Neural cell (in vitro differentiated cells): ENCODE results near the gene CACNA1D. TPM values are rescaled to one million over a fixed set of nuclear protein-coding genes. Genes with fewer than 3 reads are reported as not detected.
A peak's percentile ranks its signal among the peaks of the same experiment; 100 is the strongest.

Experiments
- H2AFZ ChIP-seq: fragments of 200-600, 300-800 bp; sonication (generic), shearing (Covaris generic); 2 replicates; pipeline ENCODE4 v1.6.0; 2014; ENCODE audit warnings: low read depth, mild to moderate bottlenecking, antibody characterized with exemption, low read length, moderate library complexity
- H3F3A ChIP-seq: fragments of 200-600 bp; shearing (Covaris generic); 2 replicates; pipeline ENCODE4 v1.6.1; 2016; ENCODE audit warnings: mild to moderate bottlenecking, moderate library complexity, mixed read lengths, antibody characterized with exemption, low read length; ENCODE audit not compliant: insufficient read depth, poor library complexity, severe bottlenecking
- H3K27ac ChIP-seq: fragments of 200-600, 300-800 bp; sonication (generic), shearing (Covaris generic); 2 replicates; pipeline ENCODE4 v1.5.1; 2014; ENCODE audit warnings: mild to moderate bottlenecking, low read length, moderate library complexity
- H3K27me3 ChIP-seq: fragments of 300-800, 200-600 bp; sonication (generic), shearing (Covaris generic); 2 replicates; pipeline ENCODE4 v1.6.0; 2014; ENCODE audit warnings: mild to moderate bottlenecking, low read depth, low read length, moderate library complexity; ENCODE audit not compliant: insufficient read depth
- H3K36me3 ChIP-seq: fragments of 300-800, 200-600 bp; sonication (generic), shearing (Covaris generic); 2 replicates; pipeline ENCODE4 v1.5.1; 2014; ENCODE audit warnings: mild to moderate bottlenecking, antibody characterized with exemption, low read length, moderate library complexity; ENCODE audit not compliant: insufficient read depth
- H3K4me2 ChIP-seq: fragments of 300-800, 200-600 bp; sonication (generic), shearing (Covaris generic); 2 replicates; pipeline ENCODE4 v1.6.0; 2014; ENCODE audit warnings: mild to moderate bottlenecking, low read length
- H3K4me3 ChIP-seq: fragments of 300-800, 200-600 bp; sonication (generic), shearing (Covaris generic); 2 replicates; pipeline ENCODE4 v1.5.1; 2014; ENCODE audit warnings: mild to moderate bottlenecking, low read length, moderate library complexity
- H3K79me2 ChIP-seq: fragments of 200-600 bp; shearing (Covaris generic); replicated peaks from 2 replicates; pipeline ENCODE4 v1.6.0; 2014; ENCODE audit warnings: mild to moderate bottlenecking, low read length, moderate library complexity; ENCODE audit not compliant: insufficient read depth
- H3K9ac ChIP-seq: fragments of 300-800, 200-600 bp; sonication (generic), shearing (Covaris generic); 2 replicates; pipeline ENCODE4 v1.6.1; 2016; ENCODE audit warnings: mild to moderate bottlenecking, low read length, mixed read lengths
- H3K9me2 ChIP-seq: fragments of 200-600 bp; shearing (Covaris generic); 2 replicates; pipeline ENCODE4 v1.6.1; 2016; ENCODE audit warnings: mild to moderate bottlenecking, low read length, mixed read lengths; ENCODE audit not compliant: insufficient read depth
- H3K9me3 ChIP-seq: fragments of 200-600, 300-800 bp; sonication (generic), shearing (Covaris generic); 2 replicates; pipeline ENCODE4 v1.6.1; 2016; ENCODE audit warnings: mild to moderate bottlenecking, mixed run types, low read length, moderate library complexity, mixed read lengths
- H4K20me1 ChIP-seq: fragments of 200-600 bp; shearing (Covaris generic); 2 replicates; pipeline ENCODE4 v1.6.1; 2016; ENCODE audit warnings: mild to moderate bottlenecking, mixed run types; ENCODE audit not compliant: insufficient read depth
- EZH2 ChIP-seq: fragments of 200-600, 300-800 bp; shearing (Covaris generic), sonication (generic); IDR thresholded peaks from 2 replicates; pipeline ENCODE4 v1.6.1; 2014; ENCODE audit warnings: antibody characterized with exemption, low read length, borderline replicate concordance, mild to moderate bottlenecking; ENCODE audit not compliant: insufficient read depth, poor library complexity, severe bottlenecking
- MXI1 ChIP-seq: fragments of 450-650 bp; conservative IDR thresholded peaks from 2 replicates; pipeline ENCODE4 v1.6.1; 2014; ENCODE audit warnings: antibody characterized with exemption, mild to moderate bottlenecking; ENCODE audit not compliant: poor library complexity, severe bottlenecking
- POLR2AphosphoS5 ChIP-seq: IDR thresholded peaks from 2 replicates; pipeline ENCODE4 v1.6.1; 2012
- RAD21 ChIP-seq: fragments of 450-650 bp; conservative IDR thresholded peaks from 2 replicates; pipeline ENCODE4 v1.6.1; 2014; ENCODE audit warnings: antibody characterized with exemption, mild to moderate bottlenecking, moderate library complexity
- SMC3 ChIP-seq: fragments of 450-650 bp; conservative IDR thresholded peaks from 2 replicates; pipeline ENCODE4 v1.6.1; 2014; ENCODE audit warnings: antibody characterized with exemption, mild to moderate bottlenecking, moderate library complexity; ENCODE audit not compliant: poor library complexity
- TAF1 ChIP-seq: IDR thresholded peaks from 2 replicates; pipeline ENCODE4 v1.6.1; 2012; ENCODE audit warnings: low read depth
- polyA plus RNA-seq: library from polyadenylated mRNA; depleted of rRNA; stranded (reverse); fragments of >200 nt; gene quantifications from 2 replicates; pipeline ENCODE4 v1.2.3, GENCODE V29; 2014
- TF ChIP-seq, protein P1 (sequence below): fragments of 450-650 bp; IDR thresholded peaks from 2 replicates; pipeline ENCODE4 v1.5.1; 2014; ENCODE audit warnings: antibody characterized with exemption, mild to moderate bottlenecking, moderate library complexity; ENCODE audit not compliant: poor library complexity, severe bottlenecking
- TF ChIP-seq, protein P2 (sequence below): IDR thresholded peaks from 2 replicates; pipeline ENCODE4 v1.6.1; 2012; ENCODE audit warnings: borderline replicate concordance

The CACNA1D gene
- polyA plus RNA-seq, 1 donor from 2014 or later, result 22.5 TPM

GRCh38 chr3:53721187-53722119, 227.0 kb downstream of the CACNA1D start:
- Histone ChIP-seq H3K9me2 (no peaks in the 10 kb centered on the region), H3K9ac (no peak overlapping the region), H4K20me1 (no peaks in the 10 kb centered on the region), H3F3A (no peaks in the 10 kb centered on the region), H2AFZ (no peak overlapping the region), H3K4me2 (no peak overlapping the region), H3K27me3 (no peaks in the 10 kb centered on the region), H3K79me2 (no peaks in the 10 kb centered on the region), H3K4me3 (no peak overlapping the region), H3K36me3 (no peaks in the 10 kb centered on the region), H3K9me3 (no peaks in the 10 kb centered on the region), H3K27ac (no peak overlapping the region)
- TF ChIP-seq, protein P1, sequence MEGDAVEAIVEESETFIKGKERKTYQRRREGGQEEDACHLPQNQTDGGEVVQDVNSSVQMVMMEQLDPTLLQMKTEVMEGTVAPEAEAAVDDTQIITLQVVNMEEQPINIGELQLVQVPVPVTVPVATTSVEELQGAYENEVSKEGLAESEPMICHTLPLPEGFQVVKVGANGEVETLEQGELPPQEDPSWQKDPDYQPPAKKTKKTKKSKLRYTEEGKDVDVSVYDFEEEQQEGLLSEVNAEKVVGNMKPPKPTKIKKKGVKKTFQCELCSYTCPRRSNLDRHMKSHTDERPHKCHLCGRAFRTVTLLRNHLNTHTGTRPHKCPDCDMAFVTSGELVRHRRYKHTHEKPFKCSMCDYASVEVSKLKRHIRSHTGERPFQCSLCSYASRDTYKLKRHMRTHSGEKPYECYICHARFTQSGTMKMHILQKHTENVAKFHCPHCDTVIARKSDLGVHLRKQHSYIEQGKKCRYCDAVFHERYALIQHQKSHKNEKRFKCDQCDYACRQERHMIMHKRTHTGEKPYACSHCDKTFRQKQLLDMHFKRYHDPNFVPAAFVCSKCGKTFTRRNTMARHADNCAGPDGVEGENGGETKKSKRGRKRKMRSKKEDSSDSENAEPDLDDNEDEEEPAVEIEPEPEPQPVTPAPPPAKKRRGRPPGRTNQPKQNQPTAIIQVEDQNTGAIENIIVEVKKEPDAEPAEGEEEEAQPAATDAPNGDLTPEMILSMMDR, result peak; percentile 26
- no peak for TF ChIP-seq EZH2

GRCh38 chr3:53724566-53724965, 230.2 kb downstream of the CACNA1D start:
- Histone ChIP-seq H3K36me3 (no peaks in the 10 kb centered on the region), H3K9ac (no peak overlapping the region), H3K27ac (no peak overlapping the region), H3F3A (no peaks in the 10 kb centered on the region), H3K9me2 (no peaks in the 10 kb centered on the region), H3K27me3 (no peaks in the 10 kb centered on the region), H3K4me2 (no peak overlapping the region), H3K79me2 (no peaks in the 10 kb centered on the region), H4K20me1 (no peaks in the 10 kb centered on the region), H2AFZ (no peak overlapping the region), H3K9me3 (no peaks in the 10 kb centered on the region), H3K4me3 (no peak overlapping the region)
- TF ChIP-seq EZH2 (no peak), MXI1 (no peak), TAF1 (no peak), POLR2AphosphoS5 (no peak)

DNA sequence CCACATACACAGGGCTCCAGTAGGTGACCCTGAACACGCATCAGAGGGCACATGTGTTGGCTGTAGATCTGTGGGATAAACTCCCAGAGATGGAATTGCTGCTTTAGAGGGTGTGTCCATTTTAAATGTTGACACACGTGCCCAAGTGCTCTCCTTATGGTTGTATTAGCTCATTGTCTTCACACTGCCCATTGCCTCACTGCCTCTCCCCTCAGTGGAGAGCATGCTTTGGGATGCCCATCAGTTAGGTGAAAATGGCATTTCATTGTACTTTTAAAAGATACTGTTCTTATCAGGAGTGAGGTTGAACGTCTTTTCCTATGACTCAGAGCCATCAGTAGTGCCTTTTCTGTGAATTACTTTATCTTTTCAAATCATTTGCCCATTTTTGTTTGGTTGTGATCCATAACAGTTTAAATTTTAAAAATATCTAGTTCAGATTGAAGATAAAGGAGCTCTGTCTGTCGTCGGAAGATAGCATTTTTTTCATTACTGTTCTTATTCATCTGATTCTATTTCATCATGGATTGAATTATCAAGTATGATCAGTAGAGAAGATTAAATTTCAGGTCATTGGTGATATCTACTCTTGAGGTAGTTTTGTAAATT, 231.1 kb downstream of the CACNA1D start:
- Histone ChIP-seq H3K36me3 (no peaks in the 10 kb centered on the region), H3K79me2 (no peaks in the 10 kb centered on the region), H4K20me1 (no peaks in the 10 kb centered on the region), H2AFZ (no peak overlapping the region), H3F3A (no peaks in the 10 kb centered on the region), H3K9me3 (no peaks in the 10 kb centered on the region), H3K4me2 (no peak overlapping the region), H3K27ac (no peak overlapping the region), H3K27me3 (no peaks in the 10 kb centered on the region), H3K9me2 (no peaks in the 10 kb centered on the region), H3K9ac (no peak overlapping the region), H3K4me3 (no peak overlapping the region)
- TF ChIP-seq EZH2, result no peak
- TF ChIP-seq, protein P2, sequence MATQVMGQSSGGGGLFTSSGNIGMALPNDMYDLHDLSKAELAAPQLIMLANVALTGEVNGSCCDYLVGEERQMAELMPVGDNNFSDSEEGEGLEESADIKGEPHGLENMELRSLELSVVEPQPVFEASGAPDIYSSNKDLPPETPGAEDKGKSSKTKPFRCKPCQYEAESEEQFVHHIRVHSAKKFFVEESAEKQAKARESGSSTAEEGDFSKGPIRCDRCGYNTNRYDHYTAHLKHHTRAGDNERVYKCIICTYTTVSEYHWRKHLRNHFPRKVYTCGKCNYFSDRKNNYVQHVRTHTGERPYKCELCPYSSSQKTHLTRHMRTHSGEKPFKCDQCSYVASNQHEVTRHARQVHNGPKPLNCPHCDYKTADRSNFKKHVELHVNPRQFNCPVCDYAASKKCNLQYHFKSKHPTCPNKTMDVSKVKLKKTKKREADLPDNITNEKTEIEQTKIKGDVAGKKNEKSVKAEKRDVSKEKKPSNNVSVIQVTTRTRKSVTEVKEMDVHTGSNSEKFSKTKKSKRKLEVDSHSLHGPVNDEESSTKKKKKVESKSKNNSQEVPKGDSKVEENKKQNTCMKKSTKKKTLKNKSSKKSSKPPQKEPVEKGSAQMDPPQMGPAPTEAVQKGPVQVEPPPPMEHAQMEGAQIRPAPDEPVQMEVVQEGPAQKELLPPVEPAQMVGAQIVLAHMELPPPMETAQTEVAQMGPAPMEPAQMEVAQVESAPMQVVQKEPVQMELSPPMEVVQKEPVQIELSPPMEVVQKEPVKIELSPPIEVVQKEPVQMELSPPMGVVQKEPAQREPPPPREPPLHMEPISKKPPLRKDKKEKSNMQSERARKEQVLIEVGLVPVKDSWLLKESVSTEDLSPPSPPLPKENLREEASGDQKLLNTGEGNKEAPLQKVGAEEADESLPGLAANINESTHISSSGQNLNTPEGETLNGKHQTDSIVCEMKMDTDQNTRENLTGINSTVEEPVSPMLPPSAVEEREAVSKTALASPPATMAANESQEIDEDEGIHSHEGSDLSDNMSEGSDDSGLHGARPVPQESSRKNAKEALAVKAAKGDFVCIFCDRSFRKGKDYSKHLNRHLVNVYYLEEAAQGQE, result no peak
- TF ChIP-seq SMC3, result no peak
- TF ChIP-seq POLR2AphosphoS5, result no peak
- no peak for TF ChIP-seq MXI1
- no peak for TF ChIP-seq RAD21
- TF ChIP-seq, protein P1, result no peak
